Endodermal cell (in vitro differentiated cells): ENCODE data around the gene TCF12. TPM values are rescaled to one million over a fixed set of nuclear protein-coding genes. Genes with fewer than 3 reads are reported as not detected.
A peak's percentile ranks its signal among the peaks of the same experiment; 100 is the strongest.

ENCODE experiments used
- DNase-seq: peaks from one replicate; pipeline ENCODE4 v3.0.0-alpha.2; 2017
- H3K27ac ChIP-seq: 2 replicates; pipeline ENCODE4 v1.5.1; 2013; ENCODE audit warnings: mild to moderate bottlenecking, low read depth, low read length, moderate library complexity
- H3K27me3 ChIP-seq: 2 replicates; pipeline ENCODE4 v1.6.1; 2013; ENCODE audit warnings: mild to moderate bottlenecking, low read length, moderate library complexity; ENCODE audit not compliant: insufficient read depth, control insufficient read depth, poor library complexity, severe bottlenecking
- H3K36me3 ChIP-seq: 2 replicates; pipeline ENCODE4 v1.7.0; 2013; ENCODE audit warnings: mild to moderate bottlenecking, low read length, moderate library complexity; ENCODE audit not compliant: control insufficient read depth, insufficient read depth
- H3K4me1 ChIP-seq: one replicate; pipeline ENCODE4 v1.7.0; 2013; ENCODE audit warnings: low read length; ENCODE audit not compliant: control insufficient read depth, insufficient read depth
- H3K4me3 ChIP-seq: 2 replicates; pipeline ENCODE4 v1.5.1; 2013; ENCODE audit warnings: mild to moderate bottlenecking, low read length, moderate library complexity
- H3K9ac ChIP-seq: 2 replicates; pipeline ENCODE4 v1.6.1; 2013; ENCODE audit warnings: mild to moderate bottlenecking, low read length, moderate library complexity; ENCODE audit not compliant: poor library complexity, severe bottlenecking; ENCODE audit errors: extremely low read depth
- H3K9me3 ChIP-seq: 2 replicates; pipeline ENCODE4 v1.6.1; 2013; ENCODE audit warnings: mild to moderate bottlenecking, low read length, moderate library complexity; ENCODE audit not compliant: control insufficient read depth
- H3K27ac Mint-ChIP-seq: 2 replicates; pipeline ENCODE4 v1.8.0; 2020; ENCODE audit warnings: mixed read lengths
- H3K27me3 Mint-ChIP-seq: 2 replicates; pipeline ENCODE4 v1.8.0; 2021; ENCODE audit warnings: mild to moderate bottlenecking, mixed read lengths; ENCODE audit not compliant: insufficient read depth
- H3K36me3 Mint-ChIP-seq: 2 replicates; pipeline ENCODE4 v1.8.0; 2020; ENCODE audit warnings: low read depth, mixed read lengths
- H3K4me1 Mint-ChIP-seq: 2 replicates; pipeline ENCODE4 v1.8.0; 2020; ENCODE audit warnings: mixed read lengths
- H3K4me3 Mint-ChIP-seq: 2 replicates; pipeline ENCODE4 v1.8.0; 2020; ENCODE audit warnings: mild to moderate bottlenecking, moderate library complexity, mixed read lengths
- H3K9me3 Mint-ChIP-seq: 2 replicates; pipeline ENCODE4 v1.8.0; 2020; ENCODE audit warnings: mild to moderate bottlenecking, mixed read lengths
- CTCF ChIP-seq: fragments of 200-600 bp; sonication (generic); conservative IDR thresholded peaks from 2 replicates; pipeline ENCODE4 v1.5.0; 2021; ENCODE audit warnings: antibody characterized with exemption, mild to moderate bottlenecking
- WGBS, 2 experiments: methylation state at CpG; one replicate each; pipeline versions ENCODE4 v1.1.5 to v1.1.7; 2013; ENCODE audit warnings: missing lambda C conversion rate in 2 of 2, mixed read lengths in 1 of 2; ENCODE audit not compliant: insufficient coverage in 1 of 2, insufficient read length in 1 of 2; 5-methylcytosine and 5-hydroxymethylcytosine counted together
- total RNA-seq, 2 donors: library from RNA; stranded (reverse); fragmentation: NEBNext Ultra II Directional in 1 of 2; extraction: Animal tissue kit (Norgen Biotek cat#: 25700) in 1 of 2; gene quantifications; 2 replicates in 1 of 2; 3 replicates in 1 of 2; pipeline ENCODE4 v1.2.1, GENCODE V29; 2021

The TCF12 gene
- total RNA-seq, 2 donors from 2014 or later = 103 to 121 TPM

- no peak for TF ChIP-seq CTCF
- DNase-seq = no peak
- Mint-ChIP-seq H3K36me3 (no peaks in the 10 kb centered on the region), H3K27me3 (peaks cover 2% of the 10 kb centered on the region), H3K4me1 (peaks cover 9% of the 10 kb centered on the region), H3K4me3 (no peak overlapping the region), H3K27ac (no peak overlapping the region), H3K9me3 (no peaks in the 10 kb centered on the region)
- no peak overlapping the region for H3K27ac ChIP-seq
- peaks cover 3% of the 10 kb centered on the region for H3K4me1 ChIP-seq
- no peaks in the 10 kb centered on the region for H3K36me3 ChIP-seq
- 87 to 90% methylated on average over 9 of the region's 9 CpGs for WGBS, 2 experiments
- H3K4me3 ChIP-seq = no peak overlapping the region
- no peaks in the 10 kb centered on the region for H3K27me3 ChIP-seq
- no peaks in the 10 kb centered on the region for H3K9me3 ChIP-seq
- no peak overlapping the region for H3K9ac ChIP-seq
Observed at GRCh38 chr15:57302640-57303257, 384.3 kb downstream of the TCF12 start.

- Mint-ChIP-seq H3K27ac (no peak overlapping the region), H3K36me3 (no peaks in the 10 kb centered on the region), H3K4me3 (peak overlapping the region; percentile 12), H3K4me1 (peaks cover 9% of the 10 kb centered on the region), H3K27me3 (peaks cover 5% of the 10 kb centered on the region), H3K9me3 (no peaks in the 10 kb centered on the region)
- Histone ChIP-seq H3K27me3 (no peaks in the 10 kb centered on the region), H3K9me3 (no peaks in the 10 kb centered on the region), H3K4me3 (no peak overlapping the region), H3K9ac (no peak overlapping the region), H3K27ac (no peak overlapping the region), H3K36me3 (no peaks in the 10 kb centered on the region), H3K4me1 (peaks cover 3% of the 10 kb centered on the region)
- no peak for DNase-seq
- TF ChIP-seq CTCF = no peak
- WGBS, 2 experiments = 92 to 95% methylated on average over 3 to 4 of the region's 4 CpGs
Observed at GRCh38 chr15:57305009-57305408, 386.6 kb downstream of the TCF12 start.

DNA sequence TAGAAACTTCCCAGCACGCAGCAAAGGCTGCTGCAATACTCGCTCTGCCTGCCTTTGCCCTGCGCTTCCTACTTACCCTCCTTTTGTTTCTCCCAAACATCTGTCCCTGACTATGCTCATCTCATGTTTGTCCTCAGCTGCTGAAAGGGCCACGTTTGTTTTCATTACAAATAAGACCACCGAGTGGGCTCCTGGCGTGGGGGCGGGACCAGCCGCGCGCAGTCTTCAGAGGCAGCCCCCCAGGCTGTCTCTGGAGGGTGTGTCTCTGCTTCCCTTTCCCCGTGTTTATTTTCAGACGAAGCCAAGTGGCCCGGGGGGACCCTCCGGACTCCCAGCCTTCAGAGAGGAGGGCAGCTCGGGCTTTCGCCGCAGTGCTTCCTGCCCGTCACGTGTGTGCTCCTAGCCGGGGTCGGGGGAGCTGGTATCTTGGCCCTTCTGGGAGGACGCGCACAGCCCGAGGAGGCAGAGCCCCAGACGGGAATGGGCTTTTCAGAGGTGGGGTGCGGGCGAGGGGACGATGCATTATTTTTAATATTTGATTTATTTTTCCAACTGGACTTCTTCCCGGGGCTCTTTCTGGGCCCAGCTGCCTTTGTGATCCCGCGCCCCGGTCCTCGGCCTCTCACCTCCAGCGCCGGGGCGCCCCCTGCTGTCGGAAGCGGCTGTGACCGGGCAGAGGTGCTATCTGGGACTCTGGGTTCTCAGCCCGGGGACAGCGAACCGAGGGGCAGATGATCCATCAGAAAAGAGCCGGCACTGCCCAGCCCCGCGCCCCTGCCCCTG, 387.9 kb downstream of the TCF12 start:
- peak; percentile 99 for DNase-seq
- Mint-ChIP-seq H3K9me3 (no peaks in the 10 kb centered on the region), H3K4me1 (peaks cover 15% of the 10 kb centered on the region), H3K4me3 (peak overlapping the region; percentile 68), H3K27ac (peak overlapping the region; percentile 87), H3K36me3 (no peaks in the 10 kb centered on the region), H3K27me3 (peaks cover 5% of the 10 kb centered on the region)
- WGBS, 2 experiments = 11 to 19% methylated on average over 7 to 45 of the region's 45 CpGs
- TF ChIP-seq CTCF = peak; percentile 99
- Histone ChIP-seq H3K9me3 (no peaks in the 10 kb centered on the region), H3K9ac (peak overlapping the region; percentile 63), H3K4me1 (peaks cover 3% of the 10 kb centered on the region), H3K4me3 (peak overlapping the region; percentile 71), H3K27me3 (no peaks in the 10 kb centered on the region), H3K36me3 (no peaks in the 10 kb centered on the region), H3K27ac (peak overlapping the region; percentile 83)
